ENCODE results near the gene TCF12.
"Not testable (repeated sequence)": the region's sequence is repeated elsewhere in the genome, so short reads cannot be mapped to it uniquely, and the experiment has no call there.

Gene TCF12

DNA sequence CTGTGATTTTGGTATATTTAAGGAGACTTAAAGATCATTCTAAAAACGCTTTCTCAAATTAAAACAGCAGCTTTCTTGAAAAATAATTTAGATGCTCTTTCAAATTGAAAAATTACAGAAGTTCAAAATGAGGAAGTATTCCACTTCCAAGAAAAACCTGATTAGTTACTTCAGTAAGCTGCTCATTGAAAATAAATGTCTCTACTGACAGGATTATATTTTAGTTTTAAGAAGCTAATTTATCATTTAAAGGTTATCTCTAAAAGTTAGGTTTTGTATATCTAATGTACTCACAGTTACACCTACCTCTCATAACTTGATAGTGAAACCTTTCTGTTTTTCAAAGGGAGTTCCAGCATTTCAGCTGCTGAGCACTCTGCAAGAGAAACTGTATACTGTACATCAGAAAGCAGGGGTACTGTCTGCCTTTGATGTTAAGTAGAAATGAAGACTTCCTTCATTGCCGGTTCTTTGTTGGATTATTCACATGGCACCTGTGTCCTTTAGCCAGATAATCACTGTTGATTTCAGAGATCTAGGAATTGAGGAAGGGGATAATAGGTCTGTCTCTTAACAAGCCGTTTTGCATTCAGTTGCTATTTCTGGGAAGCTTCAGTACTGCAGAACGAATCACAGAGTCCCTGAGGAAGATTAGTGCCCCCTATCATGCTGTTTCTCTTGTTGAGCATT is 161.6 kb downstream of the TCF12 start:
- H3K9me3 ChIP-seq = no peaks in the 10 kb centered on the region
- H3K27me3 ChIP-seq (ENCODE audit: low read depth) = no peaks in the 10 kb centered on the region
- peaks cover 15% of the 10 kb centered on the region; the same call in 1 of the 2 replicates for H3K4me1 ChIP-seq
- DNase-seq (ENCODE audit: low spot score in 2 of 2) = no peak
- H3K36me3 ChIP-seq (replicated peaks) = no peaks in the 10 kb centered on the region
- in situ Hi-C loops (cut with MboI; ENCODE audit: low sequenced_read_pairs) = no loop called here
- H3K4me3 ChIP-seq = no peak overlapping the region

DNA sequence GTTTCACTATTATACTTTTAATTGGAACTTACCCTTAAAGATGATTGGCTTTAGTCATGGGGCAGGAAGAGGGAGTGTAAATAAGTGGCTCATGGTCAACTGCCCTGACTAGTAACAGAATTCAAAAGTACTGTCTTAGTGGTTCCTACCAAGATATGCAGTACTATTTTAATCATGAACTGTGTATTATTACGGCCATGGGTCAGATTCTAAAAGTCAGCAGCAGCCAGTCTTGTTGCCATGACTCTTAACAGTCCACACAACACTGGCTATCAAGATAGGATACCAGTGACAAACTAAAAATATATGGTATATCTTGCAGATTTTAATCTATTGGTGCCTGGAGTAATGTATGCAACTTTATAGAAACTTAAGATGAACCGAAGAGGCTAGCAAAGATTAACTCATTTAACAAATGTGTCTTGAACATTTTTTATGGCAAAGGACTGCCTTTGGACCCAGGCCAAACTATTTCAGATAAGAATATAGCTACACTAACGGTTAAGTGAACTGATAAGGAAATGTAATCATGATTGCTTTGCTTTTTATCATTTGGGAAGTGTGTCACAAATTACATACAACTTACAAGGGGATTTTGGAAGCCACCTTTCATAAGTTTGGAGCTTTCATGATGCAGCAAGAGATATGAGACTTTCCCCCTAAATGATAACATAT is 163.7 kb downstream of the TCF12 start:
- no peak for DNase-seq (ENCODE audit: low spot score in 2 of 2)
- Histone ChIP-seq H3K27me3 (ENCODE audit: low read depth) (no peaks in the 10 kb centered on the region), H3K4me3 (no peak overlapping the region), H3K36me3 (replicated peaks) (no peaks in the 10 kb centered on the region), H3K4me1 (peaks cover 11% of the 10 kb centered on the region; the same call in 1 of the 2 replicates), H3K9me3 (no peaks in the 10 kb centered on the region)
- in situ Hi-C loops (cut with MboI; ENCODE audit: low sequenced_read_pairs) = no loop called here

DNA sequence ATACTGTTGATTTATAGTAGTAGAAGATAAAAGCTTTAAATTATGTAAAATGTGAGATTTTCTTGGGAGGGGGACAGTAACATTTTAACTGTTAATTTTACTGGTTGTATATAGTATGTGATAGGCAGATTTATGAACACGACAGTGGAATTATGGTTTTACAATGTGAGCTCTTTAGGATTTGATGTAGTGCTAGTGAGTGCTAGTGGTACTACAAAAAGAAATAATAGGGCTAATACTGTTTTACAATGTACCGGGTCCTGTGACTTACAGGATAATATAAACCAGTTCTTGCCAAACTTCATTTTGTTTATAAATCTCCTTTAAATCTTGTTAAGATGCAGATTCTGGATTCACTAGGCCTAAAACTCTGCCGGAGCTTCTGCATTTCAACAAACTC is 165.7 kb downstream of the TCF12 start:
- DNase-seq (ENCODE audit: low spot score in 2 of 2) = no peak
- in situ Hi-C loops (cut with MboI; ENCODE audit: low sequenced_read_pairs) = no loop called here
- peaks cover 14% of the 10 kb centered on the region for H3K4me1 ChIP-seq
- H3K36me3 ChIP-seq (replicated peaks) = no peaks in the 10 kb centered on the region
- no peak overlapping the region for H3K4me3 ChIP-seq
- H3K9me3 ChIP-seq = no peaks in the 10 kb centered on the region
- no peaks in the 10 kb centered on the region for H3K27me3 ChIP-seq (ENCODE audit: low read depth)

DNA sequence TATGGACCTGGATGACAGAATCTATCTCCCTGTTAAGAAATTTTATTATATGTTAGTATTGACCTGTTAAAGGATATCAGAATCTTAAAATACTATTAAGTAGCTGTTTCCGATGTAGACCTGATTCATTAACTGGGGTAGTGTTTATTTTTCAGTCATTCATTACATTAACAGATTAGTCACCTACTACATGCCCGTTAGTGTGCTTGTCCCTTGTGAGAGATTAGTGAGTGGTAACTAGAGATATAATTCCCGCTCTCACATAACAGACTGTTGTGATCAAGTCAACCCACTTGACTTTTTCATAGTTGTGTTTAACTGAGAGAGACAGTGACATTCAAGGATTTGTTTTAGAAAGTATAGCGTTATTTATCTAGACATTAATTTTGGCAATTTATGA is 166.8 kb downstream of the TCF12 start:
- no peak for DNase-seq (ENCODE audit: low spot score in 2 of 2)
- H3K4me3 ChIP-seq = no peak overlapping the region
- in situ Hi-C loops (cut with MboI; ENCODE audit: low sequenced_read_pairs) = no loop called here
- no peaks in the 10 kb centered on the region for H3K36me3 ChIP-seq (replicated peaks)
- H3K4me1 ChIP-seq = peaks cover 11% of the 10 kb centered on the region
- no peaks in the 10 kb centered on the region for H3K27me3 ChIP-seq (ENCODE audit: low read depth)
- no peaks in the 10 kb centered on the region for H3K9me3 ChIP-seq

DNA sequence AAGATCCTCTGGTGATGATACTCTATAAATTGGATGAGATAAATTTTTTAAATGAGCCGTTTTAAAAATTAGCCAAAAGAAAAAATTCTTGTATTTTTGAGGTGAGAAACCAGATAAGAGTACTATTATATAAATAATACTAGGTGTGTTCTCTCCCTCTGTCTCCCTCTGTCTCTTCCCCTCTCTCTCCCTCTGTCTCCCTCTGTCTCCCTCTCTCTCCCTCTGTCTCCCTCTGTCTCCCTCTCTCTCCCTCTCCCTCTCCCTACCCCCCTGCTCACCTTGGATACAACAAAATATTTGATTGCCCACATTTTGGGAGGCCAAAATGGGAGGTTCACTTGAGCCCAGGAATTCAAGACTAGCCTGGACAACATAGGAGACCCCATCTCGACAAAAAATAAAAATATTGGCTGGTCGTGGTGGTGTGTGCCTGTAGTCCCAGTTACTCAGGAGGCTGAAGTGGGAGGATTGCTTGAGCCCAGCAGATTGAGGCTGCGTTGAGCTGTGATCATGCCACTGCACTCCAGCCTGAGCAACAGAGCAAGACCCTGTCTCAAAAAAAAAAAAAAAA is 168.5 kb downstream of the TCF12 start:
- in situ Hi-C loops (cut with MboI; ENCODE audit: low sequenced_read_pairs) = no loop called here
- no peaks in the 10 kb centered on the region for H3K9me3 ChIP-seq
- H3K36me3 ChIP-seq (replicated peaks) = no peaks in the 10 kb centered on the region
- H3K4me1 ChIP-seq = peaks cover 10% of the 10 kb centered on the region
- H3K27me3 ChIP-seq (ENCODE audit: low read depth) = no peaks in the 10 kb centered on the region
- H3K4me3 ChIP-seq = no peak overlapping the region
- no peak for DNase-seq (ENCODE audit: low spot score in 2 of 2)

DNA sequence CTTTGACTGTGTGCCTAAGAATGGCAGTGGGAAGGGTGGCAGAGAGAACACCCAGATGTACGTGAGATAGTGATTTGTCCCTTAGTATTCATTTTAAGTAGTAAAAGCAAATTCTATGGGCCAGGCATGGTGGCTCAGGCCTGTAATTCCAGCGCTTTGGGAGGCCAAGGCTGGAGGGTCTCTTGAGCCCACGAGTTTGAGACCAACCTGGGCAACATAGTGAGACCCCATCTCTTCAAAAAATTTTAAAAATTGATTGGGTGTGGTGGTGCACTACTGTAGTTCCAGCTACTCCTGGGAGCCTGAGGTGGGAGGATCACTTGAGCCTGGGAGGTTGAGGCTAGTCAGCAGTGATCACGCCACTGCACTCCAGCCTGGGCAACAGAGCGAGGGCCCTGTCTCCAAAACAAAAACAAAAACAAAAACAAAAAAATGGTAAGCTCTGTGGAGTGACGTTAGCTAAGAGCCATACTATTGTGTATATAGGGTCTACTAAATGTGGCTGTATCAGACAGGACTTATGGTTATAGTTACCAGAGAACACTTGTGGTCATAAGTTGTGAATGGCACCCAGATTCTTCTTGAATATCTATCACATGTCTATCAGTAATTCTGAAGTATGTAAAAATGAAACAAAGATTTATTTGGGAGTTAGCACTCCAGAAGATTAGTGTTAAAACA is 171.5 kb downstream of the TCF12 start:
- no peaks in the 10 kb centered on the region for H3K27me3 ChIP-seq (ENCODE audit: low read depth)
- no peaks in the 10 kb centered on the region; the same call in 1 of the 2 replicates for H3K36me3 ChIP-seq (replicated peaks)
- peaks cover 16% of the 10 kb centered on the region for H3K4me1 ChIP-seq
- DNase-seq (ENCODE audit: low spot score in 2 of 2) = no peak
- no peak overlapping the region for H3K4me3 ChIP-seq
- in situ Hi-C loops (cut with MboI; ENCODE audit: low sequenced_read_pairs) = no loop called here
- no peaks in the 10 kb centered on the region for H3K9me3 ChIP-seq

DNA sequence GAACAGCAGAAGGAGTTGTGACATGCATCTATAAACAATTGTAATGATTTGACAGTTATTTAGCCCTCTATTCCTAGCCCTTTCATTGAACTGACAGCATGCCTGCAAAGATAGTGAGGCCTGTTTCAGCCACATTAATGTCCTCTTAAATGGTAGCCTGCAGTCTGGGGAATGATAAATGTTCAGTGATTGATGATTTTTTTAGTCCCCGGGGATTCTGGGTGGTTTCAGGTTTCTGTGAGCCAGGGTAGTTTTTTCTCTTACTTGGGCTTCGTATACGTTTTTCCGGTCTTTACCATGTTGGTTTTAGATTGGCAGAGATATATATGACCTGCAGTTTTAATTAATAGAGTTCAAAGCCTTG is 172.0 kb downstream of the TCF12 start:
- no peak for DNase-seq (ENCODE audit: low spot score in 2 of 2)
- in situ Hi-C loops (cut with MboI; ENCODE audit: low sequenced_read_pairs) = no loop called here

DNA sequence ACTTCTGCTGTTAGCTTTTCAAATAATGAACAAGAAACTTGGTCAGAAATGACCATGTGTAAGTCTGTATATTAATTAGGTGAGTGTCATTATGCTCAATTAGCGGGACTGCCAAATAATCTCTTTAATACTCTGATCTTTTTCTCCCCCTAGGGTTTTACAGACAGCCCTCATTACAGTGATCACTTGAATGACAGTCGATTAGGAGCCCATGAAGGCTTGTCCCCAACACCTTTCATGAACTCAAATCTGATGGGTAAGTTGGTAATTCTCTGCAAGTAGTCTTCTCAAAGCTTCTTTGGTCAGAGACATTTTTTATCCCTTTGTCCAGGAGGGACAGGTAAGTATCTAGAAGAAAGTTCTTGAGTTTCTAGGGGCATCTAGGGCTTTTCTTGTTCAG is 173.2 kb downstream of the TCF12 start:
- Histone ChIP-seq H3K4me3 (no peak overlapping the region), H3K36me3 (replicated peaks) (no peaks in the 10 kb centered on the region; the same call in 1 of the 2 replicates), H3K9me3 (no peaks in the 10 kb centered on the region), H3K27me3 (ENCODE audit: low read depth) (no peaks in the 10 kb centered on the region), H3K4me1 (peaks cover 16% of the 10 kb centered on the region)
- DNase-seq (ENCODE audit: low spot score in 2 of 2) = no peak
- in situ Hi-C loops (cut with MboI; ENCODE audit: low sequenced_read_pairs) = no loop called here

More for the DNA sequence above, 172.0 kb downstream of the TCF12 start:
- Histone ChIP-seq H3K4me1 (peaks cover 16% of the 10 kb centered on the region), H3K4me3 (no peak overlapping the region), H3K27me3 (ENCODE audit: low read depth) (no peaks in the 10 kb centered on the region), H3K36me3 (replicated peaks) (no peaks in the 10 kb centered on the region; the same call in 1 of the 2 replicates), H3K9me3 (no peaks in the 10 kb centered on the region)

DNA sequence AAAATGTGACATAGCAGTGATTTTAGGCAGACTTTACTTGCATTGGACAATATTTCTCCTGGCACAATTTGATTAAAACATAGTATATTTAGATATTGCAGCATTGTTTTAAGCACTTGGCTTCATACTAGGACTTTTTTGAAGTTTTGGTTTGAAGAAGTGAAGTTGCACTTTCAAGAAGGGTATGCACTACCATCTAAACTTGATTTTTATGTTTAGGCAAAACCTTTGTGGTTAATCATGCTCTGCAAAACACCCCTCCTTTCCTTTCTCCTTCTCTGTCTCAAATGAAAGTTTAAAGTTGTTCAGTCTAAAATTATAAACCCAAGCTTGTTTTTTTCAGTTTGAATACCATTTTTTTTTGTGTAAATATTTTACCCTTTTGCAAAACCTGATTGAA is 173.8 kb downstream of the TCF12 start:
- H3K27me3 ChIP-seq (ENCODE audit: low read depth) = no peaks in the 10 kb centered on the region
- in situ Hi-C loops (cut with MboI; ENCODE audit: low sequenced_read_pairs) = no loop called here

DNA sequence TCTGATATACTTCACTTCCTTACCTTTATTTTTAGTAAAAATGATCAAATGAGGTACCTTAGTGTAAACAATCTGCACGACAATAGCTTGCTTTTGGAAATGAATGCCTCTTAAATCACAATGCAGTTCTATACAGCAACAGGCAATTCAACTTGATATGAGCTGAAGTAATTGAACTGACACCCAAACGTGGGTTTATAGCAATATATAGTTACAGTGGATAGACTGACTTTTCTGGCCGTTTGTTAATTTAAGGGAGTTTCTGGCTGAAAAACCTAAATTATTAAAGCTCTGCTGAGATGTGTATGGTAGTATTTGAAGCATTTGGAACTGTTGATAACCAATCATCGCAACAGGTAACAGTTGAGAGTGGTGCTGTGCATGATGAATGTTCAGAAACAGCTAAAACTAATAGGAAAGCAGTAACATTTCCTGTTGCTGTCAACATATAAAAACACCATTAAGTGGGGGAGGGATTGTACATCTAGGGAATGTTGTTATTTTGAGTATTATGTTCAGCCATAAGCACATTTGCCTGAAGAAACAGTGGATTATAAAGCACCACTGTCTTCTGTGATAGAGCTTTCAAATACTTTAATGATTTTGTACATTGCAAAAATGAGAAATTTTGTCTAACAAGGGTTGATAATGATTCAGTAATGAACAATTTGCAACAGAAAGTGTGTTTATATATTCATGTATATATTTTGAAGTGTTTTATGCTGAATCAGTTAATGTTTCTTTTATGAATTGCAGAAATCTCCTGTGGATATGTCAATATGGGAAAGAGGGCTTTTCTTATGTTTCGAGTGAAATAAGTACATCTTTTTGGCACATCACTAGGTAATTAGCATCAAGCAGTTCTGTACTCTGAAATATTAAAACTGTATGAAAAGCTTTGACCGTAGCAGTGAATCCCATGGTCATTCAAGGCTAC is 176.1 kb downstream of the TCF12 start:
- H3K9me3 ChIP-seq = no peaks in the 10 kb centered on the region
- no peak overlapping the region for H3K4me3 ChIP-seq
- H3K27me3 ChIP-seq (ENCODE audit: low read depth) = no peaks in the 10 kb centered on the region
- in situ Hi-C loops (cut with MboI; ENCODE audit: low sequenced_read_pairs) = no loop called here
- H3K36me3 ChIP-seq (replicated peaks) = no peaks in the 10 kb centered on the region; the same call in 1 of the 2 replicates
- peaks cover 12% of the 10 kb centered on the region for H3K4me1 ChIP-seq
- DNase-seq (ENCODE audit: low spot score in 2 of 2) = no peak

More for the DNA sequence above, 173.8 kb downstream of the TCF12 start:
- Histone ChIP-seq H3K36me3 (replicated peaks) (no peaks in the 10 kb centered on the region; the same call in 1 of the 2 replicates), H3K4me3 (no peak overlapping the region), H3K9me3 (no peaks in the 10 kb centered on the region), H3K4me1 (peaks cover 16% of the 10 kb centered on the region)
- no peak for DNase-seq (ENCODE audit: low spot score in 2 of 2)

DNA sequence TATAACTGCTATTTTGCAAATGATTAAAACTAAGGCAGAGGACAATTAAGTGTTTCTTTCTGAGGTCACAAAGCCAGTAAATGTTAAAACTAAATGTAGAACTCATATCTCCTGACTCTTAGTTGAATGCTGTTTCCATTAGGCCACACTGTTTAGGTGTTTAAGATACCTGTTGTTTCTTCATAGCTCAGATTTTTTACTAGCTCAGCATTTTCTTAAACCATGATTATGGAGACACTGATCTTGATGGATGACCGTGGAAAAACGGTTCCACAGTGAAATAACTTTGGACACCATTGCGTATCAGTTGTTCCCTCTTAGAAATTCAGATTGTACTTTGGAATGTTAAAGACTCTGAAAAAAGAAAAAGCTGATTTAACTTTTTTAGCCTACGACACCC is 177.5 kb downstream of the TCF12 start:
- in situ Hi-C loops (cut with MboI; ENCODE audit: low sequenced_read_pairs) = no loop called here
- Histone ChIP-seq H3K9me3 (no peaks in the 10 kb centered on the region), H3K4me3 (no peak overlapping the region), H3K4me1 (0 out of 2 replicates have a peak, but pooled peaks cover 6% of the 10 kb centered on the region), H3K36me3 (replicated peaks) (no peaks in the 10 kb centered on the region; the same call in 1 of the 2 replicates), H3K27me3 (ENCODE audit: low read depth) (no peaks in the 10 kb centered on the region)
- DNase-seq (ENCODE audit: low spot score in 2 of 2) = no peak

DNA sequence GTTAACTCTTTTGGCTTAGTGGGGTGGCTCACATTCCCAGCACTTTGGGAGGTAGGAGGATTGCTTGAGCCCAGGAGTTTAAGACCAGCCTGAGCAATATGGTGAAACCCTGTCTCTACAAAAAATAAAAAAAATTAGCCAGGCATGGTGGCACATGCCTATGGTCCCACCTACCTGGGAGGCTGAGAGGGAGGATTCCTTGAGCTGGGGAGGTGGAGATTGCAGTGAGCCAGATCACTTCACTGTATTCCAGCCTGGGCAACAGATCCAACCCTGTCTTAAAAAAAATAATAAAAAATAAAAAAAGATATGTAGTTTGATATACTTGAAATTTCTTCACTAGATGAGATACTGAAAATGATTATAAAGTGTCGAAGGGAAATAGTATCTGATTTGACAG is 178.8 kb downstream of the TCF12 start:
- Histone ChIP-seq H3K4me3 (no peak overlapping the region), H3K27me3 (ENCODE audit: low read depth) (no peaks in the 10 kb centered on the region), H3K4me1 (0 out of 2 replicates have a peak, but pooled peaks cover 6% of the 10 kb centered on the region), H3K36me3 (replicated peaks) (no peaks in the 10 kb centered on the region; the same call in 1 of the 2 replicates), H3K9me3 (no peaks in the 10 kb centered on the region)
- in situ Hi-C loops (cut with MboI; ENCODE audit: low sequenced_read_pairs) = no loop called here
- no peak for DNase-seq (ENCODE audit: low spot score in 2 of 2)

DNA sequence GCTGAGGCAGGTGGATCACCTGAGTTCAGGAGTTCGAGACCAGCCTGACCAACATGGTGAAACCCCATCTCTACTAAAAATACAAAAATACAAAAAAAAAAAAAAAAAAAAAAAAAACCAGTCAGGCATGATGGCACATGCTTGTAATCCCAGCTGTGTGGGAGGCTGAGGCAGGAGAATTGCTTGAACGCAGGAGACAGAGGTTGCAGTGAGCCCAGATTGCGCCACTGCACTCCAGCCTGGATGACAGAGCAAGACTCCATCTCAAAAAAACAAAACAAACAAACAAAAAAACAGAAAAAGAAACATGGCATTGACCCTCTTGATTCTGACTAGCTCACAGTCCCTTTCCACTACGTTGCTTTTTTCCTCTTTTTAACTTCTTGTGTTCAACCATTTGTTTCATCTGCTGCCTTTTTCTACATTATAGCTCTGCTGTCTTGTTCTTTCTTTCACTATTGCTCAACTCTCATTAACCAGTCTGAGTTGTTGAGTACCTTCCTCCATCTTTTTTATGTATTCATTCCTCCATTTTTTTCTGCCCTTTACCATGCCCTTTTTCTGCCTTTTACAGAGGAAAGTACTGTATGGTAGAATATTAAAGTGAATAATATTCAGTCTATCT is 179.6 kb downstream of the TCF12 start:
- H3K4me3 ChIP-seq; DNase-seq (ENCODE audit: low spot score in 2 of 2); H3K9me3 ChIP-seq; H3K4me1 ChIP-seq; H3K27me3 ChIP-seq (ENCODE audit: low read depth); in situ Hi-C loops (cut with MboI; ENCODE audit: low sequenced_read_pairs); H3K36me3 ChIP-seq (replicated peaks): not testable (repeated sequence)
